ENCODE measurements around the gene MT3. TPM values are rescaled to one million over a fixed set of nuclear protein-coding genes. Genes with fewer than 3 reads are reported as not detected.

Gene MT3
- total RNA-seq, 1 experiment from 2014 or later: 0.77 TPM

GRCh38 chr16:56630134-56630533 is 40.8 kb downstream of the MT3 start:
- peaks cover 6% of the 10 kb centered on the region; the same call in 1 of the 2 replicates for H3K36me3 Mint-ChIP-seq
- no peaks in the 10 kb centered on the region for H3K9me3 Mint-ChIP-seq
- DNase-seq (ENCODE audit: low spot score) (no peak), ATAC-seq (no peak)
- no peak overlapping the region for H3K27ac Mint-ChIP-seq
- ChIA-PET CTCF (interaction anchor here (2.2 kb wide), 1 partner anchor 29 kb away, joined by 10 read pairs; no protein-coding TSS in a partner anchor), POLR2A (interaction anchor here (0.6 kb wide), 1 partner anchor 14 kb away, joined by 3 read pairs; no protein-coding TSS in a partner anchor)
- peaks cover 100% of the 10 kb centered on the region for H3K27me3 Mint-ChIP-seq (ENCODE audit: low read depth)
- peaks cover 35% of the 10 kb centered on the region for H3K4me1 Mint-ChIP-seq
- TF ChIP-seq ZNF512 (CRISPR knock-in tag; IDR thresholded peaks at IDR 0.05; ENCODE audit: borderline replicate concordance) (no peak), NFYB (CRISPR knock-in tag; conservative IDR thresholded peaks at IDR 0.05; ENCODE audit: low read depth) (no peak), ATF2 (CRISPR knock-in tag; IDR thresholded peaks at IDR 0.05; ENCODE audit: borderline replicate concordance, low read depth) (no peak), AR (CRISPR knock-in tag; IDR thresholded peaks at IDR 0.05) (no peak), STAT6 (CRISPR knock-in tag; conservative IDR thresholded peaks at IDR 0.05; ENCODE audit: low read depth) (no peak), KAT7 (CRISPR knock-in tag; IDR thresholded peaks at IDR 0.05; ENCODE audit: borderline replicate concordance) (no peak), ZNF671 (CRISPR knock-in tag; IDR thresholded peaks at IDR 0.05) (no peak), NR3C1 (CRISPR knock-in tag; conservative IDR thresholded peaks at IDR 0.05; ENCODE audit: low read depth) (no peak), RORB (CRISPR knock-in tag; IDR thresholded peaks at IDR 0.05) (no peak)
- TF ChIP-seq, protein P1, sequence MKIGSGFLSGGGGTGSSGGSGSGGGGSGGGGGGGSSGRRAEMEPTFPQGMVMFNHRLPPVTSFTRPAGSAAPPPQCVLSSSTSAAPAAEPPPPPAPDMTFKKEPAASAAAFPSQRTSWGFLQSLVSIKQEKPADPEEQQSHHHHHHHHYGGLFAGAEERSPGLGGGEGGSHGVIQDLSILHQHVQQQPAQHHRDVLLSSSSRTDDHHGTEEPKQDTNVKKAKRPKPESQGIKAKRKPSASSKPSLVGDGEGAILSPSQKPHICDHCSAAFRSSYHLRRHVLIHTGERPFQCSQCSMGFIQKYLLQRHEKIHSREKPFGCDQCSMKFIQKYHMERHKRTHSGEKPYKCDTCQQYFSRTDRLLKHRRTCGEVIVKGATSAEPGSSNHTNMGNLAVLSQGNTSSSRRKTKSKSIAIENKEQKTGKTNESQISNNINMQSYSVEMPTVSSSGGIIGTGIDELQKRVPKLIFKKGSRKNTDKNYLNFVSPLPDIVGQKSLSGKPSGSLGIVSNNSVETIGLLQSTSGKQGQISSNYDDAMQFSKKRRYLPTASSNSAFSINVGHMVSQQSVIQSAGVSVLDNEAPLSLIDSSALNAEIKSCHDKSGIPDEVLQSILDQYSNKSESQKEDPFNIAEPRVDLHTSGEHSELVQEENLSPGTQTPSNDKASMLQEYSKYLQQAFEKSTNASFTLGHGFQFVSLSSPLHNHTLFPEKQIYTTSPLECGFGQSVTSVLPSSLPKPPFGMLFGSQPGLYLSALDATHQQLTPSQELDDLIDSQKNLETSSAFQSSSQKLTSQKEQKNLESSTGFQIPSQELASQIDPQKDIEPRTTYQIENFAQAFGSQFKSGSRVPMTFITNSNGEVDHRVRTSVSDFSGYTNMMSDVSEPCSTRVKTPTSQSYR (CRISPR knock-in tag; IDR thresholded peaks at IDR 0.05): no peak
- TF ChIP-seq, protein P2, sequence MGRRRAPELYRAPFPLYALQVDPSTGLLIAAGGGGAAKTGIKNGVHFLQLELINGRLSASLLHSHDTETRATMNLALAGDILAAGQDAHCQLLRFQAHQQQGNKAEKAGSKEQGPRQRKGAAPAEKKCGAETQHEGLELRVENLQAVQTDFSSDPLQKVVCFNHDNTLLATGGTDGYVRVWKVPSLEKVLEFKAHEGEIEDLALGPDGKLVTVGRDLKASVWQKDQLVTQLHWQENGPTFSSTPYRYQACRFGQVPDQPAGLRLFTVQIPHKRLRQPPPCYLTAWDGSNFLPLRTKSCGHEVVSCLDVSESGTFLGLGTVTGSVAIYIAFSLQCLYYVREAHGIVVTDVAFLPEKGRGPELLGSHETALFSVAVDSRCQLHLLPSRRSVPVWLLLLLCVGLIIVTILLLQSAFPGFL (CRISPR knock-in tag; IDR thresholded peaks at IDR 0.05; ENCODE audit: borderline replicate concordance): no peak
- no peak overlapping the region for H3K4me3 Mint-ChIP-seq
